Measurements from ENCODE around the gene SURF4. TPM values are rescaled to one million over a fixed set of nuclear protein-coding genes. Genes with fewer than 3 reads are reported as not detected.
"Not testable (repeated sequence)": the region's sequence is repeated elsewhere in the genome, so short reads cannot be mapped to it uniquely, and the experiment has no call there.

The SURF4 gene
- total and polyA plus RNA-seq, 2 donors (not counting 3 experiments of a cell fraction or from before 2014, with no cell fraction given) = 216 to 358 TPM

- peaks cover 2% of the 10 kb centered on the region for H4K20me1 ChIP-seq (replicated peaks; ENCODE audit: control insufficient read depth, extremely low read depth, insufficient read depth, low read length)
- no peak overlapping the region for H3K27ac ChIP-seq (ENCODE audit: insufficient read depth, low read depth, low read length)
- H3K4me3 ChIP-seq (replicated peaks in 1 of 3; ENCODE audit: insufficient read depth in 1 of 3, low read depth in 1 of 3, low read length in 3 of 3) = no peak overlapping the region
- no peak overlapping the region for H3K4me2 ChIP-seq (ENCODE audit: insufficient read depth, low read length)
- ChIA-PET CTCF (interaction anchor here (0.9 to 3.2 kb wide), 4 partner anchors 17 to 109 kb away, joined by 3 to 10 read pairs (median 3); partner anchors contain the start of genes MED22 and RPL7A), POLR2A (interaction anchor here (1.8 kb wide), 1 partner anchor 30 kb away, joined by 10 read pairs; the partner anchor contains the start of genes MED22 and RPL7A)
- DNase-seq (ENCODE audit: low read depth, low spot score) (no peak), FAIRE-seq (no peak)
- intact Hi-C loops (cut with micrococcal nuclease) = loop anchor here (2.0 kb wide), 1 partner anchor 19 kb away; no protein-coding TSS in a partner anchor
- H3K9me3 ChIP-seq (replicated peaks; ENCODE audit: control insufficient read depth, insufficient read depth, low read length) = no peaks in the 10 kb centered on the region
- TF ChIP-seq EZH2 (IDR thresholded peaks at IDR 0.05; ENCODE audit: borderline replicate concordance, low read depth, low read length, severe bottlenecking) (no peak), MYC (IDR thresholded peaks at IDR 0.05; ENCODE audit: low read depth, low read length) (no peak), MAX (IDR thresholded peaks at IDR 0.05; ENCODE audit: insufficient read depth, insufficient read length) (no peak), POLR2A (IDR thresholded peaks at IDR 0.05; ENCODE audit: low read depth, low read length) (no peak), FOS (IDR thresholded peaks at IDR 0.05; ENCODE audit: borderline replicate concordance, insufficient read depth, low read length) (no peak), POLR2AphosphoS5 (IDR thresholded peaks at IDR 0.05; ENCODE audit: insufficient read depth, low read depth, low read length) (no peak)
- dilution Hi-C loops (cut with MboI; ENCODE audit: extremely low pct_ligation_motif_present, low sequenced_read_pairs) = no loop called here
- H3K4me1 ChIP-seq (ENCODE audit: control insufficient read depth, extremely low read depth, insufficient read depth, low read length) = peaks cover 10% of the 10 kb centered on the region
- no peaks in the 10 kb centered on the region for H3K9me1 ChIP-seq (replicated peaks; ENCODE audit: control insufficient read depth, extremely low read depth, insufficient read depth, low read length)
- no TSS peak for BruUV-seq (replicated peaks)
- no peak overlapping the region for H2AFZ ChIP-seq (ENCODE audit: low read depth, low read length)
- no peaks in the 10 kb centered on the region for H3K27me3 ChIP-seq (ENCODE audit: control insufficient read depth in 2 of 2, insufficient read depth in 2 of 2, low read length in 2 of 2)
- H3K9ac ChIP-seq (replicated peaks; ENCODE audit: extremely low read depth, insufficient read depth, low read length) = no peak overlapping the region
- peaks cover 30% of the 10 kb centered on the region for H3K79me2 ChIP-seq (ENCODE audit: control insufficient read depth, insufficient read depth, low read length)
- H3K36me3 ChIP-seq (ENCODE audit: control insufficient read depth in 2 of 2, extremely low read depth in 1 of 2, insufficient read depth in 2 of 2, low read length in 2 of 2) = peaks cover 3% of the 10 kb centered on the region in 2 experiments
These were observed 1.9 kb upstream of the SURF4 start for GRCh38 chr9:133377721-133378216.

GRCh38 chr9:133377280-133377679 is 1.4 kb upstream of the SURF4 start:
- FAIRE-seq; DNase-seq (ENCODE audit: low read depth, low spot score); BruUV-seq (replicated peaks); H3K27ac ChIP-seq (ENCODE audit: insufficient read depth, low read depth, low read length); H3K36me3 ChIP-seq (ENCODE audit: control insufficient read depth in 2 of 2, extremely low read depth in 1 of 2, insufficient read depth in 2 of 2, low read length in 2 of 2); H4K20me1 ChIP-seq (replicated peaks; ENCODE audit: control insufficient read depth, extremely low read depth, insufficient read depth, low read length); H3K4me3 ChIP-seq (replicated peaks in 1 of 3; ENCODE audit: insufficient read depth in 1 of 3, low read depth in 1 of 3, low read length in 3 of 3); dilution Hi-C loops (cut with MboI; ENCODE audit: extremely low pct_ligation_motif_present, low sequenced_read_pairs); H2AFZ ChIP-seq (ENCODE audit: low read depth, low read length); H3K9me1 ChIP-seq (replicated peaks; ENCODE audit: control insufficient read depth, extremely low read depth, insufficient read depth, low read length); H3K9me3 ChIP-seq (replicated peaks; ENCODE audit: control insufficient read depth, insufficient read depth, low read length); H3K4me2 ChIP-seq (ENCODE audit: insufficient read depth, low read length); H3K9ac ChIP-seq (replicated peaks; ENCODE audit: extremely low read depth, insufficient read depth, low read length); H3K27me3 ChIP-seq (ENCODE audit: control insufficient read depth in 2 of 2, insufficient read depth in 2 of 2, low read length in 2 of 2): not testable (repeated sequence)
- ChIA-PET CTCF (interaction anchor here (0.6 to 3.2 kb wide), 6 partner anchors 9 to 109 kb away, joined by 3 to 10 read pairs (median 3); partner anchors contain the start of genes MED22 and RPL7A), POLR2A (interaction anchor here (1.8 kb wide), 1 partner anchor 29 kb away, joined by 10 read pairs; the partner anchor contains the start of genes MED22 and RPL7A)
- intact Hi-C loops (cut with micrococcal nuclease) = loop anchor here (2.0 kb wide), 1 partner anchor 20 kb away; no protein-coding TSS in a partner anchor
- H3K79me2 ChIP-seq (ENCODE audit: control insufficient read depth, insufficient read depth, low read length) = peaks cover 35% of the 10 kb centered on the region
- peaks cover 10% of the 10 kb centered on the region for H3K4me1 ChIP-seq (ENCODE audit: control insufficient read depth, extremely low read depth, insufficient read depth, low read length)

Data from endothelial cell of umbilical vein (primary cell).